HepG2 (cell line): ENCODE data around the gene ZFR. TPM values are rescaled to one million over a fixed set of nuclear protein-coding genes. Genes with fewer than 3 reads are reported as not detected.

Source experiments
- AGO2 ChIP-seq: fragments of 200-400 bp; formaldehyde crosslinking; optimal IDR thresholded peaks from 2 replicates; pipeline ENCODE3; 2017; ENCODE audit warnings: mild to moderate bottlenecking, low read depth, low read length, moderate library complexity
- ATF2 ChIP-seq: sonication (generic); formaldehyde crosslinking; IDR thresholded peaks from 2 replicates; pipeline ENCODE4 v1.4.0; 2020; ENCODE audit warnings: missing genetic modification reagents
- CREB1 ChIP-seq, 2 experiments: fragments of 450-650 bp in 1 of 2; IDR thresholded peaks; 2 replicates each; pipeline ENCODE4 v1.6.1; 2016 to 2017; ENCODE audit warnings: control low read depth in 1 of 2, mild to moderate bottlenecking in 1 of 2, missing compliant biosample characterization in 1 of 2, missing genetic modification characterization in 1 of 2
- KDM2A ChIP-seq: sonication (generic); formaldehyde crosslinking; IDR thresholded peaks from 2 replicates; pipeline ENCODE4 v1.4.0; 2020; ENCODE audit warnings: low read depth, missing genetic modification reagents, borderline replicate concordance
- MIER3 ChIP-seq: IDR thresholded peaks from 2 replicates; pipeline ENCODE4 v1.6.1; 2016; ENCODE audit warnings: missing compliant biosample characterization, borderline replicate concordance
- NBN ChIP-seq: fragments of 450-650 bp; conservative IDR thresholded peaks from 2 replicates; pipeline ENCODE4 v1.6.1; 2017
- NCOA1 ChIP-seq: sonication (generic); formaldehyde crosslinking; IDR thresholded peaks from 2 replicates; pipeline ENCODE4 v1.9.0; 2021; ENCODE audit warnings: missing genetic modification reagents
- NFAT5 ChIP-seq: sonication (generic); formaldehyde crosslinking; IDR thresholded peaks from 2 replicates; pipeline ENCODE4 v1.4.0; 2020; ENCODE audit warnings: missing genetic modification reagents
- PHF20 ChIP-seq: sonication (generic); formaldehyde crosslinking; IDR thresholded peaks from 2 replicates; pipeline ENCODE4 v1.5.0; 2020; ENCODE audit warnings: mild to moderate bottlenecking, missing genetic modification reagents
- POGZ ChIP-seq: sonication (generic); formaldehyde crosslinking; IDR thresholded peaks from 2 replicates; pipeline ENCODE4 v1.4.0; 2020; ENCODE audit warnings: mild to moderate bottlenecking, missing genetic modification reagents
- SIN3A ChIP-seq: IDR thresholded peaks from 2 replicates; pipeline ENCODE4 v1.6.1; 2011; ENCODE audit warnings: low read depth, mild to moderate bottlenecking, control low read depth, low read length, borderline replicate concordance
- SIX4 ChIP-seq: sonication (generic); formaldehyde crosslinking; IDR thresholded peaks from 2 replicates; pipeline ENCODE4 v1.4.0; 2020; ENCODE audit warnings: missing genetic modification reagents
- SRSF9 ChIP-seq: fragments of 200-400 bp; formaldehyde crosslinking; IDR thresholded peaks from 2 replicates; pipeline ENCODE4 v1.6.1; 2018; ENCODE audit warnings: borderline replicate concordance, mild to moderate bottlenecking, low read depth, low read length; ENCODE audit not compliant: insufficient read depth, poor library complexity, severe bottlenecking
- ZC3H13 ChIP-seq: sonication (generic); formaldehyde crosslinking; IDR thresholded peaks from 2 replicates; pipeline ENCODE4 v1.8.1; 2023; ENCODE audit warnings: mild to moderate bottlenecking, missing genetic modification reagents, moderate library complexity
- ZNF101 ChIP-seq: sonication (generic); formaldehyde crosslinking; IDR thresholded peaks from 2 replicates; pipeline ENCODE4 v1.4.0; 2020; ENCODE audit warnings: mild to moderate bottlenecking, low read depth, missing genetic modification reagents, borderline replicate concordance
- ZNF12 ChIP-seq: sonication (generic); formaldehyde crosslinking; IDR thresholded peaks from 2 replicates; pipeline ENCODE4 v1.5.0; 2020; ENCODE audit warnings: missing genetic modification reagents
- ZNF138 ChIP-seq: sonication (generic); formaldehyde crosslinking; IDR thresholded peaks from 2 replicates; pipeline ENCODE4 v1.5.0; 2020; ENCODE audit warnings: mild to moderate bottlenecking, low read depth, missing genetic modification reagents
- ZNF205 ChIP-seq: IDR thresholded peaks from 2 replicates; pipeline ENCODE4 v1.6.1; 2018; ENCODE audit warnings: missing biosample characterization, missing genetic modification reagents
- ZNF232 ChIP-seq: sonication (generic); formaldehyde crosslinking; IDR thresholded peaks from 2 replicates; pipeline ENCODE4 v1.4.0; 2020; ENCODE audit warnings: missing genetic modification reagents, borderline replicate concordance
- ZNF343 ChIP-seq: sonication (generic); formaldehyde crosslinking; IDR thresholded peaks from 2 replicates; pipeline ENCODE4 v1.4.0; 2020; ENCODE audit warnings: mild to moderate bottlenecking, missing genetic modification reagents
- ZNF432 ChIP-seq: sonication (generic); formaldehyde crosslinking; IDR thresholded peaks from 2 replicates; pipeline ENCODE4 v1.5.0; 2020; ENCODE audit warnings: missing genetic modification reagents, mild to moderate bottlenecking, borderline replicate concordance
- ZNF580 ChIP-seq: IDR thresholded peaks from 2 replicates; pipeline ENCODE4 v1.6.1; 2016; ENCODE audit warnings: low read depth, borderline replicate concordance
- ZNF883 ChIP-seq: sonication (generic); formaldehyde crosslinking; IDR thresholded peaks from 2 replicates; pipeline ENCODE4 v1.5.1; 2020; ENCODE audit warnings: mild to moderate bottlenecking, missing genetic modification reagents; ENCODE audit errors: not compliant biosample characterization
- polyA plus RNA-seq, 8 experiments: library from polyadenylated mRNA; depleted of rRNA in 3 of 8; stranded (reverse) in 7 of 8; unstranded in 1 of 8; fragments of >200 nt; fragmentation: Illumina TruSeq in 4 of 8; extraction: Trizol in 4 of 8; gene quantifications; 2 replicates each; pipeline versions ENCODE4 v1.2.1 to v1.2.3, GENCODE V29; 2011 to 2016; ENCODE audit warnings: low read depth in 4 of 8, missing spikeins in 1 of 8, mixed read lengths in 1 of 8; ENCODE audit not compliant: insufficient read depth in 1 of 8
- total RNA-seq, 5 experiments: library from RNA; depleted of rRNA; stranded (reverse); fragments of >200 nt; fragmentation: Illumina TruSeq; extraction: Trizol; gene quantifications; 2 replicates each; pipeline ENCODE4 v1.2.3, GENCODE V29; 2016; ENCODE audit warnings: low read depth in 1 of 5

ZFR gene
- total and polyA plus RNA-seq, 2 of the 13 experiments (the other 11 are each of a cell fraction or from before 2014, with no cell fraction given) = 89.0 to 92.8 TPM

- TF ChIP-seq ZNF580 (CRISPR knock-in tag) (no peak), KDM2A (CRISPR knock-in tag) (peak; percentile 10; the same call in 1 of the 2 replicates), ZNF432 (CRISPR knock-in tag) (no peak), CREB1 (IDR thresholded peaks at IDR 0.05) (peak; percentile 80), CREB1 (CRISPR knock-in tag; IDR thresholded peaks at IDR 0.05) (no peak), SIN3A (peak; percentile 70; the same call in 1 of the 2 replicates), ZNF343 (CRISPR knock-in tag) (no peak), ZC3H13 (CRISPR knock-in tag) (0 out of 2 replicates have a peak, but pooled peaks have one; percentile 15), ZNF232 (no peak), ZNF101 (CRISPR knock-in tag) (no peak; the same call in 1 of the 2 replicates), ATF2 (CRISPR knock-in tag) (no peak), ZNF205 (peak; percentile 34; the same call in 1 of the 2 replicates), ZNF883 (peak; percentile 64), POGZ (peak; percentile 59; the same call in 1 of the 2 replicates), ZNF12 (no peak), NFAT5 (0 out of 2 replicates have a peak, but pooled peaks have one; percentile 42), MIER3 (no peak), SIX4 (CRISPR knock-in tag) (no peak), NBN (no peak), AGO2 (peak; percentile 44), ZNF138 (peak; percentile 26; the same call in 1 of the 2 replicates), PHF20 (peak; percentile 8; the same call in 1 of the 2 replicates), SRSF9 (no peak), NCOA1 (CRISPR knock-in tag) (0 out of 2 replicates have a peak, but pooled peaks have one; percentile 38)
These were observed 131.8 kb downstream of the ZFR start, which contains the start of gene MTMR12 (continued) for GRCh38 chr5:32312595-32313332.
